Nephron (organoid): ENCODE measurements around the gene ERFL.

Source experiments
- H3K27ac Mint-ChIP-seq, 3 experiments: 2 replicates each; pipeline ENCODE4 v1.8.0; 2020; ENCODE audit warnings: mixed read lengths in 3 of 3, mild to moderate bottlenecking in 2 of 3, moderate library complexity in 1 of 3
- H3K27me3 Mint-ChIP-seq: 2 replicates; pipeline ENCODE4 v1.8.0; 2021; ENCODE audit warnings: low read depth, mild to moderate bottlenecking, moderate library complexity, mixed read lengths
- H3K36me3 Mint-ChIP-seq: 2 replicates; pipeline ENCODE4 v1.8.0; 2020; ENCODE audit warnings: low read depth, mixed read lengths
- H3K4me1 Mint-ChIP-seq: 2 replicates; pipeline ENCODE4 v1.8.0; 2020; ENCODE audit warnings: mixed read lengths
- H3K4me3 Mint-ChIP-seq, 3 experiments: 2 replicates each; pipeline ENCODE4 v1.8.0; 2020; ENCODE audit warnings: mild to moderate bottlenecking in 3 of 3, mixed read lengths in 3 of 3, moderate library complexity in 2 of 3
- H3K9me3 Mint-ChIP-seq: 2 replicates; pipeline ENCODE4 v1.8.0; 2020; ENCODE audit warnings: mixed read lengths
- CTCF ChIP-seq, 3 experiments: fragments of 200-600 bp; sonication (generic); IDR thresholded peaks; one replicate each; pipeline ENCODE4 v1.5.0; 2021; ENCODE audit warnings: antibody characterized with exemption in 3 of 3; ENCODE audit not compliant: unreplicated experiment in 3 of 3

The ERFL gene

DNA sequence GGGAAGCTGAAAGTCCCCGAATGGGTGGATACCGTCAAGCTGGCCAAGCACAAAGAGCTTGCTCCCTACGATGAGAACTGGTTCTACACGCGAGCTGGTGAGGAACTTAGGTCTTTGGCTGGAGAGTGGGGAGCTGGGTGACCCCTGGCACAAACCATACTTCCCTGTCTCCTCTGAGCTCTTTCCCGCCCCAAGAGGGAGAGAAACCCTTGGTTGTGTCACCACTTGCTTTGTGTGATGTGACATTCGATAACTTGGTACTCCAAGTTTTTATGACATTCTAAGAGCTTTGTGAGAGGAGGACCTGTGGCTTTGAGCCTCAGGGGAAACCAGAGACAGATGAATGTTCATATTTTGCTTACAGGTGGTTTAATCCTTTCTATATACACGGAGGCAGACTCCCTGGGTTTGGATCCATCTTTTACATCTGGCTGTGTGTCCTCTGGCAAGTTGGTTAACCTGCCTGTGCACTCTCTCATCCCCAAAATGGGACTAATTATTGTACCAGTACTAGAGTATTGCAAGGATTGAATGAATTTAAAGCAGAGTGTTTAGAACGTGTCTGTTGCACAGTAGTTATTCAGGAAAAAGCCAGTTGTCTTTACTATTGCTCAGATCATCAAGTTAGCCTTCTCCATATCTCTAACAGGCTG lies 67.0 kb downstream of the ERFL start:
- H3K27ac Mint-ChIP-seq: peak overlapping the region; percentile 83 to 96 (median 93)
- H3K9me3 Mint-ChIP-seq: no peaks in the 10 kb centered on the region
- TF ChIP-seq CTCF (IDR thresholded peaks at IDR 0.05; ENCODE audit: unreplicated experiment in 3 of 3): no peak
- no peaks in the 10 kb centered on the region for H3K27me3 Mint-ChIP-seq
- H3K4me1 Mint-ChIP-seq: peaks cover 37% of the 10 kb centered on the region
- peak overlapping the region; percentile 95 to 97 (median 96) for H3K4me3 Mint-ChIP-seq
- H3K36me3 Mint-ChIP-seq: peaks cover 48% of the 10 kb centered on the region

- Mint-ChIP-seq H3K9me3 (no peaks in the 10 kb centered on the region), H3K4me3 (peak overlapping the region; percentile 95 to 97 (median 96)), H3K27me3 (no peaks in the 10 kb centered on the region), H3K36me3 (peaks cover 46% of the 10 kb centered on the region), H3K4me1 (peaks cover 37% of the 10 kb centered on the region), H3K27ac (peak overlapping the region; percentile 93 to 96 (median 94))
- TF ChIP-seq CTCF (IDR thresholded peaks at IDR 0.05; ENCODE audit: unreplicated experiment in 3 of 3): no peak
These were observed 67.7 kb downstream of the ERFL start for GRCh38 chr19:41860419-41861115.

DNA sequence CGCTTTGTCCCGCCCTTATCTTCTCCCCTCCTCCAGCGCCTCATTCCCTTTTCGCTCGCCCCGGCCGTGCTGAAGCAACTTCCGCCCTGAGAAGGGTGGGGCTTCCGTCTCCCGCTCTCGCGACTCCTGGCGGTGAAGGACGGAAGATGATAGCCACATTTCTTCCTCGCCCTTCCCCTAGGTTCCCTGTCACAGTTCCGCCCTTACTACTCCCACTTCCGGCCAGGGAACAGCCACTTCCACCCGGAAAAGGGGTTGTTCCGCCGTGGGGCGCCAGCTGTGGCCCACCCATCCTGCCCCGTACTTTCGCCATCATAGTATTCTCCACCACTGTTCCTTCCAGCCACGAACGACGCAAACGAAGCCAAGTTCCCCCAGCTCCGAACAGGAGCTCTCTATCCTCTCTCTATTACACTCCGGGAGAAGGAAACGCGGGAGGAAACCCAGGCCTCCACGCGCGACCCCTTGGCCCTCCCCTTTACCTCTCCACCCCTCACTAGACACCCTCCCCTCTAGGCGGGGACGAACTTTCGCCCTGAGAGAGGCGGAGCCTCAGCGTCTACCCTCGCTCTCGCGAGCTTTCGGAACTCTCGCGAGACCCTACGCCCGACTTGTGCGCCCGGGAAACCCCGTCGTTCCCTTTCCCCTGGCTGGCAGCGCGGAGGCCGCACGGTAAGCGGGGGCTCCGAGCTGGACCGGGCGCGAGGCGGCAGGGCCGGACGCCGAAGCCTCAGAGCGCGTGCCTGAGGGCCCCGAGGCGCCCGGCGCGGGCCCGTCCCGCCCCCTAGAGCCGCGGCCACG lies 68.4 kb downstream of the ERFL start, which contains the start of gene RPS19:
Gene RPS19, plus strand, starts transcription at position 638 of the 801 bp plus-strand sequence. CDS start 520 bp downstream, outside the sequence.
- H3K27ac Mint-ChIP-seq: peak within 1 kb of the TSS; percentile 94 to 99 (median 98)

GRCh38 chr19:41859213-41859617 lies 69.0 kb downstream of the ERFL start:
- Mint-ChIP-seq H3K9me3 (no peaks in the 10 kb centered on the region), H3K4me1 (peaks cover 32% of the 10 kb centered on the region), H3K27me3 (peaks cover 12% of the 10 kb centered on the region), H3K4me3 (peak overlapping the region; percentile 94 to 97 (median 96)), H3K36me3 (peaks cover 35% of the 10 kb centered on the region), H3K27ac (peak overlapping the region; percentile 94 to 99 (median 98))
- TF ChIP-seq CTCF (IDR thresholded peaks at IDR 0.05; ENCODE audit: unreplicated experiment in 3 of 3): no peak

More for the DNA sequence above, 68.4 kb downstream of the ERFL start, which contains the start of gene RPS19:
- peak; percentile 63 to 70 (median 68) for TF ChIP-seq CTCF (IDR thresholded peaks at IDR 0.05; ENCODE audit: unreplicated experiment in 3 of 3)
- Mint-ChIP-seq H3K36me3 (peaks cover 41% of the 10 kb centered on the region), H3K4me3 (peak within 1 kb of the TSS; percentile 96 to 97 (median 97)), H3K4me1 (peaks cover 37% of the 10 kb centered on the region), H3K27me3 (peaks cover 6% of the 10 kb centered on the region), H3K9me3 (no peaks in the 10 kb centered on the region)
